HG03378 (cell line): ENCODE results near the gene ALKAL2.
"Not testable (repeated sequence)": the region's sequence is repeated elsewhere in the genome, so short reads cannot be mapped to it uniquely, and the experiment has no call there.

Source experiments
- ATAC-seq: cut with Tn5 transposase; IDR thresholded peaks from one replicate; pipeline ENCODE4 v1.9.1; 2021; ENCODE audit warnings: mild to moderate bottlenecking, moderate library complexity; ENCODE audit not compliant: unreplicated experiment

Gene ALKAL2, protein sequence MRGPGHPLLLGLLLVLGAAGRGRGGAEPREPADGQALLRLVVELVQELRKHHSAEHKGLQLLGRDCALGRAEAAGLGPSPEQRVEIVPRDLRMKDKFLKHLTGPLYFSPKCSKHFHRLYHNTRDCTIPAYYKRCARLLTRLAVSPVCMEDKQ

DNA sequence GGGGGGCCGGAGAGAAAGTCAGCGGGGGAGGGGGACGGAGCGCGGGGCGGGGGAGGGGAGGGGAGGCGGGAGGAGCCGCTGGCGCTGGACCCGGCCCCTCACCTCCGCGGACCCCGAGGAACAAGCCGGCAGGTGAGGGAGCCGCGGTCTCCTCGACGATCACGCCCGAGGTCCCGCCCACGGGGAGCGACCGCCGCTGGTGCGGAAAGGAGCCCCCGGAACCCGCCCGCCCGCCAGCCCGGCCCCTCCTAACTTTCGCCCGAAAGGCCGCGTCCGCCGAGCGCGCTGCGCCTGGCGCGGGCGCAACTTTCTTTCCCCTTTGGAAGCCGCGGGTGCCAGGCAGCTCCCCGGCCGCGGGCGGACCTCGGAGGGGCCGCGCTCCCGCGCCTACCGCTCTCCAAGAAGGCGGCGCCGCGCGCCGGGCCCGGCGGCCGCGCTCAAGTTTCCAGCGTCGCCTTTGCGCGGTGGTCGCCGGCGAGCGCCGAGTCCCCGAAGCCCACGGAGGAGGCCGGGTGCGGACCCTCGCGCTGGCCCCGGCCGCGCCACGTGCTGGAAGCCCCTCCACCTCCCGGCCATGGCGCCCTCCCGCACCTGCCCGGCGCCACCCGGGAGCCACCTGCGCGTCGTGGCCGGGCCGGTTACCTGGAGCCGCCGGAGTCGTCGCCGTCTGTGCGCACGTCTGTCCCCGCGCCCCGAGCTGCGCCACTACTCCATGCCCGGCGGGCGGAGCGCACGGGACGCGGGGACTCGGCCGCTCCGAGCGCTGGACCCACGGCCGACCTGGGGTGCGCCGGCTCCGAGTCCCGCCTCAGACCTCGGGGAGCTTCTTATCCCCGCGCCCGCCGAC is at the start of gene ALKAL2:
TSS of gene ALKAL2 (minus strand) at position 181 of the 847 bp plus-strand sequence. CDS start 256 bp downstream, outside the sequence.
- no peak for ATAC-seq

DNA sequence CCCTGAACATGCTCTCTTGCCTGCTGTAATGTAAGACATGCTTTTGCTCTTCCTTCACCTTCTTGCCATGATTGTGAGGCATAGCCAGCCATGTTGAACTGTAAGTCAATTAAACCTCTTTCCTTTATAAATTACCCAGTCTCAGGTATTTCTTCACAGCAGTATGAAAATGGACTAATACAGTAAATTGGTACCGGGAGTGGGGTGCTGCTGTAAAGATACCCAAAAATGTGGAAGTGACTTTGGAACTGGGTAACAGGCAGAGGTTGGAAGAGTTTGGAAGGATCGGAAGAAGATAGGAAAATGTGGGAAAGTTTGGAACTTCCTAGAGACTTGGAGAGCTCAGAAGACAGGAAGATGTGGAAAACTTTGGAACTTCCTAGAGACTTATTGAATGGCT is 49.1 kb upstream of the ALKAL2 start:
- not testable (repeated sequence) for ATAC-seq

DNA sequence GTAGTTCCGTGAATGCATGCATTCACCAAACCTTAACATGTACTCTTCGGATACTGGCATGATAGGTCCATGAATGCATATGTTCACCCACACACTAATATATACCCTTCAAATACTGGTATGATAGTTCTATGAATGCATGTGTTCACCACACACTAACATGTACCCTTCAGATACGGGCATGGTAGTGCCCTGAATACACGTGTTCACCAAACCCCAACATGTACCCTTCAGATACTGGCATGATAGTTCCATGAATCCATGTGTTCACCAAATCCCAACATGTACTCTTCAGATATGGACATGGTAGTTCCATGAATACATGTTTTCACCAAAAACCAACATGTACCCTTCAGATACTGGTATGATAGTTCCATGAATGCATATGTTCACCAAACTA is 48.5 kb upstream of the ALKAL2 start:
- no peak for ATAC-seq

DNA sequence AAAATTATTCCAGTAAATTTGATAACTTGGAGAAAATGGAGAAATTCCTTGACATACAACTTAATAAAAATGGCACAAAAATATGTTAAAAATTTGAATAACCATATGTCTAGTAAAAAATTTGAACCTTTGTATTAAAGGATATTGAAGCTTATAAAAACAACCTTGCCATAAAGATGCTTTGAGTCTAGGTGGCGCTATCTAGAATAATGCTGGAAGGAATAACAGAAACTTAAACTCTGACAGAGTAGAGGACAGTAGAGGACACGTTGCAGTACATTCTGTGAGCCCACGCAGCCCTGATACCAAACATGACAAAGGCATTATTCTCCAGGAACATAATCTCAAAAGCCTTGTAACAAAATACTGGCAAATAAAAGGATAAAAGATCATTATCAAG is 44.7 kb upstream of the ALKAL2 start:
- ATAC-seq: no peak

DNA sequence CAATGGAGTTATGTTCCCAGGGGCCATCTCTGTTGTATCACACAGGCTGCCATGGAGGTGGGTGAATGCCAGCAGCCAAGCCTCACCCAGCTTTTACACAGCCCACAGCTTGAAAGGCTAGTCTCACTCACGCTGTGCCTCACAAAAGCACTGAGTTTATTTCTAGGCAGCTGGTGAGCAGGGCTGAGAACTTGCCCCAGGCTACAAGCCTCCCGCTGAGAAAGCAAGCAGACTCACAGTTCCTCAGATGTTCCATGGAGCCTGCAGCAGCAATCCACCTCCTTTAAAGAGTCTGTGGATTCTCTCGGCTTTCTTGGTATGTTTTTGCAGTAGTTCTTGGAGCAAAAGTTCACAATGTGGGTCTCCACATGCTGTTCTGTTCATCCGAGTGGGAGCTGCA is 40.9 kb upstream of the ALKAL2 start:
- no peak for ATAC-seq

DNA sequence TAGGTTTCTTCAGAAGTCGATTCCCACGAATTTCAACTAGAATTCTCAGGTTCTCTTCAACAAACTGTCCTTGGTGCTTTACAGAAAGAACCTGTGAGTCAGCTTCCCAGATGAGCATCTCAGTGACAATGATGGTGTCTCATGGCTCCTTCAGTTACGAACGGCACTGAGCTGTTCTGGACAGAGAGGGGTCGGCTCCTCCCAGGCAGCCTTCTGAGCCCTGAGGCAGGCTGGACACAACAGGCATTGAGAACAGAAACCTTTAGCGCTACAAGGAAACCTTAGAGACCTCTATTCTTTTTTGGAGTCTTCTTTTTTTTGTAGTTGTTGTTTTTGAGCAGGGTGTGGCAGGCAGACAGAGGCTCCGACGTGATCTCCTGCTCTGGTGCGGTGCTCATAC is 35.1 kb upstream of the ALKAL2 start:
- ATAC-seq: no peak

DNA sequence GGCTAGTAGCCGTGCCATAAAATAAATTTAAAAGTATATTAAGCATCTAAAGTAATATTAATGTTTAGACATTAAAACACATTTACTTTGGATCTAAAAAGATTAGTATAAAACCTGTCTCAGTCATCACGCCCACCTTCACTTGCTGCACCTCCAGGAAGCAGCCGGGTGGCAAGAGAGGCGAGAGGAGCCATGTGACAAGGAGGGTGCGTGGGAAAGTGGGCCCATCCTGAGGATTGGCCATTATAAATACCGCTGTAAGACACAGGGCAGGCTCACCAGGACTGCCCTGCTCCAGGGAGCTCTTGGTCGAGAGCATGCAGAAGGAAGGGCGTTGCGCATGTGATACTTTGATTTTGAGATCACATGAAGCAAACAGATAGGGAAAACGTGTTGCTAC is 34.4 kb upstream of the ALKAL2 start:
- no peak for ATAC-seq

DNA sequence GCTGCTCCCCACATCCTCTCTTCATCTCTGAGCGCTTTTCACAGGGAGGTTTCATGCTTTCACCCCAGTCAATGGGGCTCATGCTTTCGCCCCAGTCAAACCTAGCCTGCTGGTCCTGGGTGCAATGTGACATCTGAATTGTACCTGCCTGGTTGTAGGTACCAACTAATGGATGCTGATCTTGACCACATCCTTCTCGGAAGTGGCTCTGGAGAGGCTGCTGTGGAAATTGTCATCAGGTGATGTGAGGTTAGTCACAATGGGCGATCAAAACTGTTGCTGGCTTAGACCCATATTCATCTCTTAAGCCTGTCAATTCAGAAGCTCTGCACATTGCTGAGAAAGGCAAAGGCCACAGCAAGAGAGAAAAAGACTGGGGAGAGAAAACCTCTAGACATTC is 32.7 kb upstream of the ALKAL2 start:
- no peak for ATAC-seq

DNA sequence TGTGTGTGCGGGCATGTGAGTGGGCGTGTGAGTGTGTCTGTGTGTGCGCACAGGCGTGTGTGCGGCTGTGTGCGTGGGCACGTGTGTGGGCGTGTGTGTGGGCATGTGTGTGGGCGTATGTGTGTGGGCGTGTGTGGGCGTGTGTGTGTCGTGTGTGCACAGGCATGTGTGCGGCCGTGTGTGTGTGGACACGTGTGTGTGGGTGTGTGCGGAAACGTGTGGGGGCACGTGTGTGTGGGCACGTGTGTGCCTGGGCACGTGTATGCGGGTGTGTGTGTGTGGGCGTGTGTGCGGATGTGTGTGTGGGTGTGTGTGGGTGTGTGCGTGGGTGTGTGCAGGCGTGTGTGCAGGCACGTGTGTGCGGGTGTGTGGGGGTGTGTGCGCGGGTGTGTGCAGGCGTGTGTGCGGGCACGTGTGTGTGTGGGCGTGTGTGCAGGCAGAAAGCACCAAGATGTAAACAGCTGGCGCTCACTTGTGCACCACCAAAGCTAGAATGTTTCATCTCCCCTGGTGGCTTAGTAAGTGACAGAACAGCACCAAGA is 31.2 kb upstream of the ALKAL2 start:
- no peak for ATAC-seq

DNA sequence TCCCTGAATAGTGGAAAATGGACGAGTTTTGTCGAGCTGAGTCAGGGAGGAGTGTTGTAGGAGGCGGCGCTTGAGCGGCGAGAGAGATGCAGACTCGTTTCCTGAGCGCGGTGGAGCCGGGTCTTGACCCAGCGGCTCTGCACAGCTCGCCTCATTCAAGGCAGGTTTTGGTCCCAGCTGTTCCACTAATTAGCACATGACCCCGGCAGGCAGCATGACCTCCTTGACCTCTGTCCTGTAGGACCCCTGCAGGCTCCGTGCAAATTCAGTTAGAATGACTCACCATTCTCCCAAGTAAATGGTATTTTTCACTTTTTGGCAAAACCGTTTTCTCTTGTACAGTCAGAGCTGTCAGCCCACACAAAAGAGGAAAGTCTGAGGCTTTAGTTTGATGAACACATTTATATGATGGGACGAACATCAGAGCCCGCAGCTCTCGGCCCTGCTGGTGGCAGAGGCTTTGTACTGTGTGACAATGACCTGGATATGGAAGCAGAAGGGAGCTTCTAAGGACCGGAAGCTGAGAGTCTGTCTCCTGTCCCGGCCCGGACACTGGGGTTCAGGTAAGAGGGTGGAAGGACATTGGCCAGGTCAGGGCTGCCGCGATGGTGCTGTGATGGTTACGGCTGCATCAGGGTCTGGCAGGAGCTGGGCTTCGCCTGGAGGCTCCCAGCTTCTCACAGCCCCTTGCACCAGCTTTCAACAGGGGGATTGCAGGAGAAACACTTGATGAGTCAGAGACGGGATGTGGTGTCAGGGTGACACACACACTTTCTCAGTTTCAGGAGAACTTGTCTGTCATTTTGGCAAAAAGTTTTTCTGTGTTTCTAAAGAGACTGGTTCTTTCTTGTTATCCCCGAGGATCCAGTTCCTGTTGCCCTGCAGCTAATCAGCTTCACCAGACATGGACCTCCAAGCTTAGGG is 29.9 kb upstream of the ALKAL2 start:
- ATAC-seq: no peak

DNA sequence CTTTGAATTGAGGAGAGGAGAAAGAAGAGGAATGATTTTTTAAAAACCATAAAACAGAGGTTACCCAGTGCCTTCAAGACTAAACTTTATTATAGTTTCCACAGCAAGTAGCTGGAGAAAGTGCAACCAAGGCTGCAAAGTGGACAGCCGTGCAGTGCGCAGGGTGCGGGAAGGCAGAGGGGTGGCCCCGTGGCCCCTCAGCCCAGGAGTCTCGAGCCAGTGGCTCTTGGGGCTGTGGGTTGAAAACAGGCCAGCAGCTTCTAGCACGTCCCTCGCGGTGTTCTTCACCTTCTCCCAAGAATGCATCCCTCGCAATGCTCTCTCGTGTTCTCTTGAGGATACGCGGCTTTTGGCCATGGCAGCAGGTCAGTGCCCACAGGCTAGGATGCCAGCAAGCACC is 28.5 kb upstream of the ALKAL2 start:
- ATAC-seq: no peak

DNA sequence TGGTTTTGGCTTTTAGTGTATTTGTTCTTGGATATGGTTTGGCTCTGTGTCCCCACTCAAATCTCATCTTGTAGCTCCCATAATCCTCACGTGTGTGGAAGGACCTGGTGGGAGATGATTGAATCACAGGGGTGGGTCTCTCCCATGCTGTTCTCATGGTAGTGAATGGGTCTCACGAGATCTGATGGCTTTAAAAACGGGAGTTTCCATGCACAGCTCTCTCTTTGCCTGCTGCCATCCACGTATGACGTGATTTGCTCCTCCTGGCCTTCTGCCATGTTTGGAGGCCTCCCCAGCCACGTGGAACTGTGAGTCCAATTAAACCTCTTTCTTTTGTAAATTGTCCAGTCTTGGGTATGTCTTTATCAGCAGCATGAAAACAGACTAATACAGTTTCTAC is 28.0 kb upstream of the ALKAL2 start:
- not testable (repeated sequence) for ATAC-seq

DNA sequence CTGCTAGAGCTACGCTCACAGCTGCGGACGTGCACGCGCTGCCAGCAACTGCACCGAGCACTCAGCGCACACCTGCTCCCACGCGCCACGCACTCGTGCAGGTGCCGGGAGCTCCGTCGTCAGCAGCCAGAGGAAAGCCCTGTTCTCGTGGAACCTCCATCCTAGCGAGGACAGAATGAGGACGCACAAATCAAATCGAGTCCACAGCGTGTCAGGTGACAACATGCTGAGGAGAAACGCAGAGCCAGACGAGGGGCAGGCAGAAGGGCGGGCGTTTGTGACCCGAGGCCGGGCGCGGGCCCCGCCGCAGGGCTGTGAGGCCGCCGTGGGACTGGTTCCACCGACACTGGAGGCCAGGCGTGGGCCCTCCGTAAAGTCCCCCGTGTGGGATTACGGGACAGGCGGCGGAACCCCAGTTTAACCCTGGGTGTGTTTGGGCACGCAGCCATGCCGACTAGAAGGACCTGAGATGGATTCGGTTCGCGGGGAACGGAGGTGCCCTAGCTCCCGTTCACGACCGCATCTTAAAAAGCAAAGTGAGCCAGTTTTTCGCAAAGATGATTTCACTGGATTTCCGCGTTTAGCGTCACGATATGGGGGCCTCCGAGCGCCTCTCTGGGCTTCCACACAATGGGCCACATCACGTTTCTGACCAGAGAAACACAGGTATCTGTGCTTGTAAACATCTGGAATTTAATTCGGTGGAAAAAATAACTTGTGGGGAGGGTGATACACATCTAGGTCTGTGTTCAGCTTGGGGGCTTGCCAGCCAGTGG is 26.9 kb upstream of the ALKAL2 start:
- ATAC-seq: no peak

DNA sequence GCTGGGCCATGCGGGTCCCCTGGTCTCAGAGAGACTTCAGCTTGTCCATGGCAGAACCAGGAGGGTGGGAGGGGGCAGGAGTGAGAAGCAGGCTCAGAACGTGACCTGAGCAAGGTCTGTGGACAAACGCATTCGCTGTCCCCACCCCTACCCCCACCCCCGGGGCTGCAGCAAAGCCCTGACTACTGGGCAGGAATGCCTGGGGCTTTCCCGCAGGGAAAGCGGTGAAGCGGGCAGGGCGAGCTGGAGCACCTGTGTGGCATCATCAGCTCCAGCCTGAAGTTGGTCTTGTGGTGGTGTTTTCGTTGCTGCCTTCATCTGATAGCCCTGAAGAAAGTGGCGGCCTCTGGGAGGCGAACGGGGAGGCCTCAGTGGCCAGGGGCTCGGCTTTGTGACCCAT is 26.1 kb upstream of the ALKAL2 start:
- ATAC-seq: no peak

DNA sequence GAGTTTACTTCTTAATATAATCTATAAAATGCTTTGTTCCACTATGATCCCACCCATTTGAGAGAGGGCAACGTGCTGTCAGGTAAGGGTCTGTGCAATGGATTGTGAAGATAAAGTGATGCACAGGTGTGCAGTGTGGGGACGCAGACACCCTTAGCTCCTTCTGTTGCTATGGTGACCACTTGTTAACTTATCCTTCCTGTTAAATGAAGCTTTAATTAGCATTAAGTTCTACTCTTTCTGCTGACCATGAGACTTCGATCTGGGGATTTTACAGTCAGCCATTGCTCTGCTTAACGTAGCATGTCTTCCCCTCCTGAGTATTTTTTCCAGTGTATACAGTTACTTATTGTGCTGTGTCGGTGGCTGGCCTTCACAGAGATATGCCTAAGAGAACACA is 23.1 kb upstream of the ALKAL2 start:
- no peak for ATAC-seq

DNA sequence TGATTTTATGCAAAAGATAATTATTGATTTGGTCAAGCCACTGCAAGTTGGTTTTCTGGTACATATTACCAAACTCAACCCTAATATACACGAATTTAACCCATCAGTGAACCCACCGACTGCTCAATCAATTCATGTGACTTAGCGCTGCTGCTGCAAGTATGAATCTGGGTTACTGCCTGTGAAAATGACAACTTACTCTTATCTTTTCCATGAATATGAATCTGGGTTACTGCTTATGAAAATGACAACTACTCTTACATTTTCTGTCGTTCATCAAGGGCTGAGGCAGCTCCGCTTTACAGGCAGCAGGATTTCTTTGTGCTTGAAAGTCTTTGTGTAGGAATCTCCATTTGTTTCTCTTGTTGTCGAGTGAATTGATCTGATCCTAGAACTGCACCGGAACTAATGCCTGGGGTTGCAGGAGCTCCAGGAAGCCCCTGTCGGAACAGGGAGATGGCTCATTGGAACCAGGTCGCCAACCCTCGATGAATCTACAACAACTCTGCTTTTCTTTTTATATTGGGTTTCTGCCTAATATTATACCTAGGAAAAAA is 22.1 kb upstream of the ALKAL2 start:
- no peak for ATAC-seq

DNA sequence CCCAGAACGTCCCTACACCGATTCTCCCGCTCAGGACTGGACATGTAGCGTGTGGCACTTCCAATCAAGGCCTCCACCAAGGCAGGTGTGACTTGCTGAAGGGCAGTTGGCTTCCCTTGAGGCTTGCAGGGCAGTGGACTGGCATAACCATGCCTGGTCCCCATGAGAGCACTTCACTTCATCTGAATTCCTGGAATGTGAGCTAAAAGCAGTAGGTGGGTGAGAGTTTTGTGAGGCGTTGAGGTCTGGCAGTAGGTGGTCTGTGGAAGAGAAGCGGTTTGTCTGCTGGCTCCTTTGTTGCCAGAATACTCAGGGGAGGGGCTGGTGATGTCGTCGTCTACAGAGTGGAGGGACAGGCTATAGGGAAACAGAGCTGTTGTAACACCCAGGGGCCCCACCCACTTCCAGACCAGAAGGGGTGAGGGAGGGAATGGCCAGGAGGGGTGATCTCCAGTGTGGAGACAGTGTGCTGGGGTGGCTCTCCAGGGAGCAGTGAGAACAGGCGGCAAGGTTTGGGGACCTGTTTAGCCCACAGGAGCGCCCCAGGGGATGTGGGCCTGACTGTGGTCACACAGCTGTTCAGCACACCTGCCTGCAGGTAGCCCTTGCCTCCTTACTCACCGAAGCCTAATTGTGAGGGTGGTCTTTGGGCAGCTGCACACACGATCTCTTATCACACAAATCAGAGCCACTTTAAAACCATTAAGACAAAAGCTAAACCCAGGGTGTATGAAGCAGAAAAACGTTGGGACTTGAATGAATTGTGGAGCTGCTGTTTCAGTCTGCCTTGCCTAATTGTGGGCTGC is 21.5 kb upstream of the ALKAL2 start:
- no peak for ATAC-seq

DNA sequence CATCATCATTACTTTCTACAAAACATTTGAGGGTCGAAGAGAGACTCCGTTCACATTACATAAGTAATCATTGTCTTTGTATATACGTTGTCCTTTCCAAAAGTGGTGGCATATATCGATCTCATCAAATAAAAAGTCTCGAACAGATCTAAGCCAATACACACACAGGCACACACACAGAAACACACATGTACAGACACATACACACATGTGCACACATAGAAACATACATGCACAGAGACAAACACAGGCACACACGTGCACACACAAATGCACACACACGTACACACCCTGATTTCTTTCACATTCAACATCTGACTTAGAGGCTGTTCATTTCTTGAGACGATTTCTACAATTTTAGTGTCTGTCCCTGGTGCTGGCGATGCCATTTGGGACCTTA is 17.5 kb upstream of the ALKAL2 start:
- no peak for ATAC-seq

DNA sequence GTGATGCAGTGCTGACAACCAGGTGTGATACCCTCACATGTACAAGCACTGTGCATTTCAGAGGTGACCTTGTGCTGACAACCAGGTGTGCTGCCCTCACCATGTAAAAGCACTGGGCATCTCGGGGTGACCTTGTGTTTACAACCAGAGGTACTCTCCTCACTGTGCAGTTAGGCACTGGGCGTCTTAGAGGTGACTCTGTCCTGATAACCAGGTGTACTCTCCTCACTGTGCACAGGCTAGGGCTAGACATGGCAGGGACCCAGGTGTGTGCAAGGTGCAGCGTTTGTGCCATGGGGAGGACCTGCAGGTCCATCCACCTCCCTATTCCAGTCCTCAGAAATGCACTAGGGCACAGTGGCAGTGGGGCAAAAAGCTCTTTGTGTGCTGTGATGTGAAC is 8.5 kb upstream of the ALKAL2 start:
- no peak for ATAC-seq
